Muscle layer of duodenum (tissue), 2 donors: ENCODE results near the gene EPHA4.

Experiments used
- H3K27ac ChIP-seq: one replicate; pipeline ENCODE4 v1.7.0; 2013; ENCODE audit warnings: mild to moderate bottlenecking, low read length
- H3K27me3 ChIP-seq: one replicate; pipeline ENCODE4 v1.7.0; 2013; ENCODE audit warnings: low read depth, mild to moderate bottlenecking, control low read depth, low read length
- H3K36me3 ChIP-seq, 2 donors: one replicate each; pipeline ENCODE4 v1.7.0; 2013; ENCODE audit warnings: low read length in 2 of 2, control low read depth in 1 of 2, mild to moderate bottlenecking in 1 of 2; ENCODE audit not compliant: insufficient read depth in 2 of 2, control insufficient read depth in 1 of 2
- H3K4me1 ChIP-seq, 2 donors: one replicate each; pipeline ENCODE4 v1.7.0; 2013; ENCODE audit warnings: low read length in 2 of 2, mild to moderate bottlenecking in 2 of 2, control low read depth in 1 of 2, moderate library complexity in 1 of 2; ENCODE audit not compliant: insufficient read depth in 2 of 2, control insufficient read depth in 1 of 2
- H3K4me3 ChIP-seq, 2 donors: one replicate each; pipeline ENCODE4 v1.7.0; 2013; ENCODE audit warnings: low read length in 2 of 2, low read depth in 1 of 2, mild to moderate bottlenecking in 1 of 2
- H3K9me3 ChIP-seq, 2 donors: one replicate each; pipeline ENCODE4 v1.7.0; 2013; ENCODE audit warnings: low read length in 2 of 2, control low read depth in 1 of 2, mild to moderate bottlenecking in 1 of 2; ENCODE audit not compliant: control insufficient read depth in 1 of 2
- donor health status: healthy.

Gene EPHA4

DNA sequence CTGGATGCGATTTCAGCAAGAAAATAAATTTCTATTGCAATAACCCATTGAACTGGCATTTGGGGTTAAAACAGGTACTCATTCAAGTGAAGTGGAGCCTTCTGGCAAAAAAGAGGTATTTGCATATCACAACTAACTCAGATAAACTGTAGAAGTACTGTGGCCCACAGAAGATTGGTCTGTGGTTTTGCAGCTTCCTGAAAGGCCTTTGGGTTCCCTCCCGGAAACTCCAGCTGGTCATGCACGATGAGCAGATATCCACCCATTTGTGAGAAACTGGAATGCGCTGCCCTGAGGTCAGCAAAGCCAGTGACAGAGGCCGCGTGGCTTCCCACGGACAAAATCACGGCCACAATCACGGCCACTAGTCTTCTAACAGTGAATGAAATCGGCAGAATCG is 106.3 kb downstream of the EPHA4 start:
- no peaks in the 10 kb centered on the region for H3K36me3 ChIP-seq

DNA sequence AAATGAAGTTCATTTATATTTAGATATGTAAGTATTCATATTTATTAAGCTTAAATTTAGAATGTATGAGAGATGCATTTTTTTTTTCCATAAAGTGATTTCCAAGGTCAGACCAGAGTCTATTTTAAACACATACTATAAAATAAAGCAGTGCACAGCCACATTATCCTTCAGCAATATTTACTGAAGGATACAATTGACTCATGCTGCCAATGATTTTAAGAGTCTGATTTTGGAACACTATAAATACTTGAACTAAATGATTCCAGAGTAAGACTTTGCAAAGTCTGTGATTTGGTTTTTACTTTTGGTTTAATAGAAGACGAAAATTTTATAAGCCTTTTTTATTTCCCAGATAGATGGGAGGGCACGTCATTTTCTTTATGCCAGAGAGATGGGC is 107.1 kb downstream of the EPHA4 start:
- no peaks in the 10 kb centered on the region for H3K9me3 ChIP-seq
- no peaks in the 10 kb centered on the region for H3K36me3 ChIP-seq
- no peak overlapping the region for H3K27ac ChIP-seq
- H3K27me3 ChIP-seq = no peaks in the 10 kb centered on the region
- H3K4me1 ChIP-seq = peaks cover 0 to 4% of the 10 kb centered on the region in 2 donors
- H3K4me3 ChIP-seq = no peak overlapping the region

More for the DNA sequence above, 106.3 kb downstream of the EPHA4 start:
- H3K27me3 ChIP-seq = no peaks in the 10 kb centered on the region
- no peaks in the 10 kb centered on the region for H3K9me3 ChIP-seq
- no peak overlapping the region for H3K27ac ChIP-seq
- H3K4me3 ChIP-seq = no peak overlapping the region
- peaks cover 0 to 4% of the 10 kb centered on the region in 2 donors for H3K4me1 ChIP-seq

GRCh38 chr2:221463241-221463896 is 108.7 kb downstream of the EPHA4 start:
- Histone ChIP-seq H3K36me3 (no peaks in the 10 kb centered on the region), H3K4me3 (no peak overlapping the region), H3K9me3 (no peaks in the 10 kb centered on the region), H3K4me1 (peaks cover 0 to 4% of the 10 kb centered on the region in 2 donors), H3K27ac (no peak overlapping the region), H3K27me3 (no peaks in the 10 kb centered on the region)

DNA sequence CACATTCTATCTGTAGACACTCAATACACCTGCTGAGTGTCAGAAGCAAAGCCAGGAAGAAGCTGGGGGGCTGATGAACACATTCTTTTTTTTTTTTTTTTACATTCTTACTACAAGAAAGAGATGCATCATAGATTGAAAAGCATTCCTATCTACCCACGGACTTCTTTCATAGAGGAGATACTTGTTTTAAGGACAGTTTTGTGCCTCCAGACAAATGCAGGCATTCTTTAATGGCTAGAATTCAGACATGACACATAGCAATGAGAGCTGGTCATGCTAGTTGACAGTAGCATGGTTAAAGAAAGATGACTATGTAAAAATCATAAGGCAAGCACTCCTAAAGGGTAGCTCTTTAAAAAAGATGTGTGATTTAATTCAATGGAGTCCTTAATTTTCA is 110.2 kb downstream of the EPHA4 start:
- H3K27ac ChIP-seq = no peak overlapping the region
- no peaks in the 10 kb centered on the region for H3K4me1 ChIP-seq
- no peaks in the 10 kb centered on the region for H3K36me3 ChIP-seq
- H3K9me3 ChIP-seq = no peaks in the 10 kb centered on the region
- H3K27me3 ChIP-seq = no peaks in the 10 kb centered on the region
- H3K4me3 ChIP-seq = no peak overlapping the region

DNA sequence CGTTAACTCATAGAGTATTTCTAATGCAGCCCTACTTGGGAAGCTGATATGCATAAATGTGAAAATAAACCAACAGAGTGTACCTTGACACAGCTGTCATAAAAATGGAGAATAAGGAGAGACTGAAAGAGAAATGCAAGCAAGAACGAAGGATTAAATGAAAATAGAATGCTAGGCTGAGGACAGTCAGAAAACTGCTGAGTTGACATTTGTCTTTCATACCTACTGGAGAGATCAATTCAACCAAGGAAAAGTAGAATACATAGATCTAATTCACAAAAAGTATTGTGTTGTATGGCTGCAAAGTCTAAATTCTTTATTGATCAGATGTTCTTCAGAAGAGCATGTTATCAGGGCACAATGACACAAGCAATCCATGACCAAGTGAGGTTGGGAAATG is 112.0 kb downstream of the EPHA4 start:
- no peaks in the 10 kb centered on the region for H3K27me3 ChIP-seq
- no peaks in the 10 kb centered on the region for H3K4me1 ChIP-seq
- H3K27ac ChIP-seq = no peak overlapping the region
- H3K4me3 ChIP-seq = no peak overlapping the region
- H3K9me3 ChIP-seq = no peaks in the 10 kb centered on the region
- no peaks in the 10 kb centered on the region for H3K36me3 ChIP-seq

- no peaks in the 10 kb centered on the region for H3K36me3 ChIP-seq
- H3K9me3 ChIP-seq = no peaks in the 10 kb centered on the region
- no peaks in the 10 kb centered on the region for H3K4me1 ChIP-seq
- H3K27me3 ChIP-seq = no peaks in the 10 kb centered on the region
- H3K27ac ChIP-seq = no peak overlapping the region
- no peak overlapping the region for H3K4me3 ChIP-seq
These were observed 113.5 kb downstream of the EPHA4 start for GRCh38 chr2:221458578-221458977.

- Histone ChIP-seq H3K4me3 (no peak overlapping the region), H3K27ac (no peak overlapping the region), H3K27me3 (no peaks in the 10 kb centered on the region), H3K36me3 (no peaks in the 10 kb centered on the region), H3K4me1 (no peaks in the 10 kb centered on the region), H3K9me3 (no peaks in the 10 kb centered on the region)
These were observed 116.9 kb downstream of the EPHA4 start for GRCh38 chr2:221455214-221455613.

GRCh38 chr2:221454459-221455105 is 117.5 kb downstream of the EPHA4 start:
- Histone ChIP-seq H3K9me3 (no peaks in the 10 kb centered on the region), H3K36me3 (no peaks in the 10 kb centered on the region), H3K4me3 (no peak overlapping the region), H3K27ac (no peak overlapping the region), H3K4me1 (no peaks in the 10 kb centered on the region), H3K27me3 (no peaks in the 10 kb centered on the region)

- no peak overlapping the region for H3K27ac ChIP-seq
- no peak overlapping the region for H3K4me3 ChIP-seq
- no peaks in the 10 kb centered on the region for H3K36me3 ChIP-seq
These were observed 120.0 kb downstream of the EPHA4 start for GRCh38 chr2:221451862-221452788.

DNA sequence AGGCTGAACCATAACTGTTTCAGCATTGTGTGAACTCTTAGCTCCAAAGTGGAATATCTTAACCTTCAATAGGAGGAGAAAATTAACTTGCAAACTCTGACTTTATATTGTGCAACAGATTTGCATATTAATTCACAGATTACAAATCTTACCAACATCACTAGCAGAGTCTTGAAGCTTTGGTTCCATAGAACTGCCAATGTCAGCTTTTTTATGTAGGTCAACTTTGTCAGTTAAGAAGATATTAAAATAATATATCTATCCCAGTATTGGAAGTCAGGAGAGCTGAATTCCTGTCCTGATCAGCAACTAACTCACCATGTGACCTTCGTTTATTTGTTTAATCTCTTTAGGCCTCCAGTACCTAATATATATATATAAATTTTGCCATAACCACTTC is 121.8 kb downstream of the EPHA4 start:
- H3K4me3 ChIP-seq = no peak overlapping the region
- no peak overlapping the region for H3K27ac ChIP-seq
- H3K4me1 ChIP-seq = peaks cover 0 to 6% of the 10 kb centered on the region in 2 donors
- no peaks in the 10 kb centered on the region for H3K36me3 ChIP-seq
- H3K27me3 ChIP-seq = no peaks in the 10 kb centered on the region
- H3K9me3 ChIP-seq = no peaks in the 10 kb centered on the region

More at GRCh38 chr2:221451862-221452788, 120.0 kb downstream of the EPHA4 start:
- Histone ChIP-seq H3K9me3 (no peaks in the 10 kb centered on the region), H3K4me1 (peaks cover 0 to 6% of the 10 kb centered on the region in 2 donors), H3K27me3 (no peaks in the 10 kb centered on the region)

- Histone ChIP-seq H3K9me3 (no peaks in the 10 kb centered on the region), H3K27ac (no peak overlapping the region), H3K4me3 (no peak overlapping the region), H3K4me1 (peaks cover 0 to 6% of the 10 kb centered on the region in 2 donors), H3K36me3 (no peaks in the 10 kb centered on the region), H3K27me3 (no peaks in the 10 kb centered on the region)
These were observed 122.7 kb downstream of the EPHA4 start for GRCh38 chr2:221449406-221449805.
